GM19397 (cell line): ENCODE data around the gene ATF6.

Source experiments
- ATAC-seq: cut with Tn5 transposase; IDR thresholded peaks from one replicate; pipeline ENCODE4 v1.9.1; 2021; ENCODE audit warnings: mild to moderate bottlenecking, moderate library complexity; ENCODE audit not compliant: unreplicated experiment

Gene ATF6

GRCh38 chr1:161885003-161885402, 118.9 kb downstream of the ATF6 start:
- ATAC-seq = no peak

- no peak for ATAC-seq
Measured at GRCh38 chr1:161885759-161886158, 119.6 kb downstream of the ATF6 start.

GRCh38 chr1:161886589-161886988, 120.5 kb downstream of the ATF6 start:
- no peak for ATAC-seq

- ATAC-seq = no peak
Measured at GRCh38 chr1:161887730-161888287, 121.7 kb downstream of the ATF6 start.

- ATAC-seq = no peak
Measured at GRCh38 chr1:161890574-161890973, 124.5 kb downstream of the ATF6 start.

- no peak for ATAC-seq
Measured at GRCh38 chr1:161899091-161899490, 133.0 kb downstream of the ATF6 start.

- no peak for ATAC-seq
Measured at GRCh38 chr1:161900160-161900559, 134.0 kb downstream of the ATF6 start.

DNA sequence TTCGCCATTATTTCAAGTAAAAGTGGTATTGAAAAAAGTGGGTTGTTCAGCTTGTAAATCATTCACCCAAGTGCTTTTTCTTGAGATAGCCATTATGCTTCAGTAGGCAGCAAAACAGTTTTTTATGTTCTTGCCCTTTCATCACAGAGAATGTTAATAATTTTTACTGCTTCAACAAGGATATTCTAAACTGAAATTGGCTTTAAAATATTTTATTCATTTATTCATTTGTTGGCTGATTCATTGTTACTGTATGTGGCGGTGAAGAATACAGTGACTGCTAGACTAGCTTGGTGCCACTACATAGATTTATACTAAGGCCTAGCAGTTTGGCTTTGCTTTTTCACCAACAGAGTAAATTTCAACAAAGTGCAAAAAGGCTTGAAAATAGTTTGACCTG, 136.1 kb downstream of the ATF6 start:
- ATAC-seq = no peak

GRCh38 chr1:161905269-161905884, 139.3 kb downstream of the ATF6 start:
- ATAC-seq = no peak

DNA sequence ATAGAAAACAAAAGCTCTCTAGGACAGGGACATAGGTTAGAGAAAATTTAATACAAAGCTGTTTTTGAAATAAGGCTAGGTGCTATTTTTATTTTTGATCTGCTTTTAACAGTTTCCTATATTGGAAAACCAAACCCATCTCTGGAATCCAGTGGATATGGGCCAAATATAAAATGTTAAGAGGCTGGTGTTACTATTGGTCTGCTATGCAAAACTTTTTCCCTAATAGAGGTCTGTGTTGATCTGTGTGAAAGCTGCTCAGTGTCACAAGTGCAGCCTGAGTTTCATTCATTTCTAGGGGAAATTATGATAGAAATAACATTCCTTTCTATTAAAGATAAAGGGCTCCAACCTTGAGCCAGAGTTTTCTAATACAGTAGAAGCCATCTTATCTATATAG, 141.1 kb downstream of the ATF6 start:
- no peak for ATAC-seq

DNA sequence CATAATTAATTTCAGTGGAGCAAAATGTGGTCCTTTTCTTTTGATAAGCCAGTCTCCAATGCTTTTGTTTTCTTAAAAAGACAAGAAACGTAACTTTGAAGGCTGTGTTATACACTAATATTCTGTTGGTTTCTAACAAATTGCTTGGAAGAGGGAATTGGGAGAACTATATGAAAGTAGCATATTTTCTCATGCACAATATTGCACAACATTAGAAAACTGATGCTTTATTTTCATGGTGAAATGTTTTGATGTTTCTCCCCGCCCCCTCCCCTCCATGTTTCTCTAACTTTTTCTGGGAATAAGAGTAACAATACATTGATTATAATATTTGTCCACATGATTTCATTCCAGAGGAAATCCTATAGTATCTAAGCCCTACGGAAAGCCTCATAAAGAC, 142.1 kb downstream of the ATF6 start:
- ATAC-seq = no peak

- no peak for ATAC-seq
Measured at GRCh38 chr1:161910604-161911003, 144.5 kb downstream of the ATF6 start.

DNA sequence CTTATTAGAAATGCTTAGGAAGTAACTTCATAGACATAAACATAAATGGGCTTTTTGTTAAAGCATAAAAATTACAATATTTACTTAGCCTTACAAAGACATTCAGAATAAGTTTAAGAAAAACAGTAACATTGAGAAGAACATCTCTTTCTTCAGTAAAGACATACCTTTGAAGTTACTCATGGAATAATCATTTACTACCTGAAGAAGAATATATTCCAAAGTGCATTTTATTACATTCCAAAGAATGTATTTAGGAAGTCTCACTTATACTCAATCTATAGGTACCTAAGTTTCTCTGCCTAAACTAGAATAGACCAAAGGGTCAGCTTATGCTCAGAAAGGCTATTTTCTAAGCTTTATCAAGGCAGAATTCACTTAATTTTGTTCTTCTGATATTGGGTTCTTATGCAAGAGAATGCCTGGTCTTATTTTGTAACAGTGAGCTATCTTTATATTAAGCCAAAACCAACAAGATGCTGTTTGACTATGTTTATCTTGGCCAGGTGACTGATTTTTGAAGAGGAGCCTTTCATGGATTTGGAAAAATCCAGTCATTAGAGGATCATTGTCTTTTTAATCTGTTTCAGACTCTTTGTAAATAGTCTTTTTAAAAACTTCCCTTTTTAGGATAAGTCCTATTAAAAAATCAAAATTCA, 147.5 kb downstream of the ATF6 start:
- no peak for ATAC-seq

- ATAC-seq = no peak
Measured at GRCh38 chr1:161914595-161914994, 148.5 kb downstream of the ATF6 start.

DNA sequence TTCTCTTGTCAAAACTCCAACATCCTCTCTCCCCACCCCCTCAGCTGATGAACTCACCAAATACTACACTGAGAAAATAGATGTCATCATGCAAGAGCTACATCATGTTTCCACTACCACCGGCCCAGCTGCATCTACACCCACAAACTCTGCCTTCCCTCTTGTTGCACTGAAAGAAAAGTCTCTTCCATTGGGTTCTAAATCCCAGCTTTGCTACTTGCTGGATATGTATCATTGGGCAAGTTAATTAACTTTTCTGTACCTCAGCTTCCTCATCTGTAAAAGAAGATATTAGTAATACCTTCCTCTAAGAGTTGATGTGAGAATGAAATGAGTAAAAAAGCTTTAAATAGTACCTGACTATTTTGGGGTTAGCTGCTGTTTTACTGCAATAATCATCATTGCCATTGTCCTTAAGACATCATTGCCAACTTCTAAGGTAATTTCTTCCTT, 149.0 kb downstream of the ATF6 start:
- ATAC-seq = peak; percentile 53

GRCh38 chr1:161915978-161916377, 149.9 kb downstream of the ATF6 start:
- ATAC-seq = no peak

- ATAC-seq = no peak
Measured at GRCh38 chr1:161919229-161919628, 153.1 kb downstream of the ATF6 start.

DNA sequence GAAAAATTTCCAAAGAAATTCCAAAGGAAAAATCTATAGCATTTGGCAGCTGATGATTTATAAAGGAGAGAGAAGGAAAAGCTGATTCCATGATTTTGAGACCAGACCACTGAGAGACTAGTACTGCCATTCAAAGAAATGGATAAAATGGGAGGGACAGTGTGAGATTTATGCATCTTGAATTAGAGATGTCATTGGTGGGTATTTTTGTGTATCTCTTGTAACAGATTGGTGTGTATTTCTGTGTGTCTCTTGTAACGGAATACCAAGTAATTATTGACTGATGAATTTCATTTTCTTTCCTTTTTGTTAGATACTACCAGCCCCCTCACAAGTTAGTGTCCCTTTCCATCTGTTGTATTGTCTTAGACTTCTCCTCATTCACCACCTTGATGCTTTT, 155.4 kb downstream of the ATF6 start:
- no peak for ATAC-seq

DNA sequence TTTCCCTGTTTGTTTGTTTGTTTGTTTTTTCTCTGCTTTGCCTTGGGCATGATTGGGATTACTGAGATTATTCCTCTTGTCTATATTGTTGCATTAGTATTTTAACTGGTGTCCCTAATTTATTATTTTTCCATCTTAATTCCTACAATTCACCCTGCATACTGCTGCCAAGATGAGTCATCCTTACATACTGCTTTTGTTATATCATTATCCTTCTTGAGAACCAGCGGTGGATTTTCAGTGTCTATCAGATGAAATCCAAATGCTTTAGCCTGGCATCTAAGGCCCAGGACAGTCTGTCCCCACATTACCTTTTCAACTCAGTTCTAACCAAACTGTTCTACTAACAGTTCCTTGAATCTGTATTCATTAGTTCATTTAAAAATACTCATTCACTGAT, 155.9 kb downstream of the ATF6 start:
- ATAC-seq = no peak

GRCh38 chr1:161928056-161928455, 161.9 kb downstream of the ATF6 start:
- no peak for ATAC-seq

- no peak for ATAC-seq
Measured at GRCh38 chr1:161929137-161929536, 163.0 kb downstream of the ATF6 start.

DNA sequence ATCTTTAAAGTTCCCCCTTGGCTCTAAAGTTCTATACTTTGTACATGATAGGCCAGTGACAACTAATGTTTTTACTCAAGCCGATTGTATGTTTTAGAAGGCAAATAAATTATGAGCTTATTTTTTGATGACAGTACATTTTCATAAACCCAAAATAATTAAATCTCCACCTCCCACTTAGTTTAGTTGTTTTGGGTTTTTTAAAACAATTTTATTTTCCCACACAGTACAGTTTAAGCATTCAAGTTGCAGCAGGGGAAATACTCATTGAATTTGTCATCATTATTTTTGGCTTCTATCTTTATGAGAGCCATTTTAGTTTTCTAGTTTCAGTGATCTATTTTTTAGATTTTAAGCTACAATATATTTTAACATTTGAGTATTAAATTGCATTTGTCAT, 163.9 kb downstream of the ATF6 start:
- no peak for ATAC-seq

DNA sequence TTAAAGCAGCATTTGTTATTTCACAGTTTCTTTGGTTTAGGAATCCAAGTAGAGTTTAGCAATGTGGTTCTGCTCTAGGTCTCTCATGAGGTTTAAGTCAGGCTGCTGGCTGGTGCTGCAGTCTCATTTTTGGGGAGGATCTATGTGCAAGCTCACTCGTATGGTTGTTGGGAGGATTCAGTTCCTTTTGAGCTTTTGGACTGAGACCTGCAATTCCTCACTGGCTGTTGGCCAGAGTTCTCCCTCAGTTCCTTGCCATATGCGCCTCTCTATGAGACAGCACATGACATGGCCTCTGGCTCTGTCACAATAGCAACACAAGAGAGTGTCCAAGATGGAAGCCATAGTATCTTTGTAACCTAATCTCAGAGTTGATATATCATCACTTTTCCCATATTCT, 166.5 kb downstream of the ATF6 start:
- ATAC-seq = no peak
